Measurements from ENCODE around the gene RHCE. TPM values are rescaled to one million over a fixed set of nuclear protein-coding genes. Genes with fewer than 3 reads are reported as not detected.
"Not testable (repeated sequence)": the region's sequence is repeated elsewhere in the genome, so short reads cannot be mapped to it uniquely, and the experiment has no call there.

Gene RHCE
- total RNA-seq, 1 donor from 2014 or later = 0.08 TPM

GRCh38 chr1:25402947-25403803 lies 17.4 kb downstream of the RHCE start:
- not testable (repeated sequence) for H3K4me3 ChIP-seq (ENCODE audit: low read depth, low read length); H3K36me3 ChIP-seq (ENCODE audit: control insufficient read depth, insufficient read depth, low read length); DNase-seq (ENCODE audit: low read depth); H3K27me3 ChIP-seq (ENCODE audit: control insufficient read depth, insufficient read depth, low read length)
- TF ChIP-seq CTCF (IDR thresholded peaks at IDR 0.05; ENCODE audit: insufficient read depth, low read length, poor library complexity, severe bottlenecking) = peak; percentile 9

- not testable (repeated sequence) for DNase-seq (ENCODE audit: low read depth); H3K4me3 ChIP-seq (ENCODE audit: low read depth, low read length); H3K36me3 ChIP-seq (ENCODE audit: control insufficient read depth, insufficient read depth, low read length); H3K27me3 ChIP-seq (ENCODE audit: control insufficient read depth, insufficient read depth, low read length)
Measured at GRCh38 chr1:25398079-25398478, 22.5 kb downstream of the RHCE start.

- not testable (repeated sequence) for DNase-seq (ENCODE audit: low read depth); H3K27me3 ChIP-seq (ENCODE audit: control insufficient read depth, insufficient read depth, low read length); H3K4me3 ChIP-seq (ENCODE audit: low read depth, low read length); H3K36me3 ChIP-seq (ENCODE audit: control insufficient read depth, insufficient read depth, low read length)
Measured at GRCh38 chr1:25397549-25397948, 23.1 kb downstream of the RHCE start.

- Histone ChIP-seq H3K36me3 (ENCODE audit: control insufficient read depth, insufficient read depth, low read length) (no peaks in the 10 kb centered on the region), H3K27me3 (ENCODE audit: control insufficient read depth, insufficient read depth, low read length) (no peaks in the 10 kb centered on the region), H3K4me3 (ENCODE audit: low read depth, low read length) (no peak overlapping the region)
- TF ChIP-seq CTCF (IDR thresholded peaks at IDR 0.05; ENCODE audit: insufficient read depth, low read length, poor library complexity, severe bottlenecking) = no peak
- no peak for DNase-seq (ENCODE audit: low read depth)
Measured at GRCh38 chr1:25392841-25393240, 27.8 kb downstream of the RHCE start.

GRCh38 chr1:25389721-25390120 lies 30.9 kb downstream of the RHCE start:
- not testable (repeated sequence) for H3K36me3 ChIP-seq (ENCODE audit: control insufficient read depth, insufficient read depth, low read length); H3K4me3 ChIP-seq (ENCODE audit: low read depth, low read length); H3K27me3 ChIP-seq (ENCODE audit: control insufficient read depth, insufficient read depth, low read length); DNase-seq (ENCODE audit: low read depth)

GRCh38 chr1:25388691-25389090 lies 31.9 kb downstream of the RHCE start:
- not testable (repeated sequence) for H3K27me3 ChIP-seq (ENCODE audit: control insufficient read depth, insufficient read depth, low read length); DNase-seq (ENCODE audit: low read depth); H3K4me3 ChIP-seq (ENCODE audit: low read depth, low read length); H3K36me3 ChIP-seq (ENCODE audit: control insufficient read depth, insufficient read depth, low read length)

GRCh38 chr1:25387096-25387495 lies 33.5 kb downstream of the RHCE start:
- H3K27me3 ChIP-seq (ENCODE audit: control insufficient read depth, insufficient read depth, low read length); DNase-seq (ENCODE audit: low read depth); H3K4me3 ChIP-seq (ENCODE audit: low read depth, low read length); H3K36me3 ChIP-seq (ENCODE audit: control insufficient read depth, insufficient read depth, low read length): not testable (repeated sequence)

GRCh38 chr1:25383875-25384274 lies 36.8 kb downstream of the RHCE start:
- H3K4me3 ChIP-seq (ENCODE audit: low read depth, low read length); H3K27me3 ChIP-seq (ENCODE audit: control insufficient read depth, insufficient read depth, low read length); DNase-seq (ENCODE audit: low read depth): not testable (repeated sequence)

GRCh38 chr1:25383090-25383489 lies 37.5 kb downstream of the RHCE start:
- H3K4me3 ChIP-seq (ENCODE audit: low read depth, low read length); H3K27me3 ChIP-seq (ENCODE audit: control insufficient read depth, insufficient read depth, low read length); DNase-seq (ENCODE audit: low read depth); H3K36me3 ChIP-seq (ENCODE audit: control insufficient read depth, insufficient read depth, low read length): not testable (repeated sequence)

More at GRCh38 chr1:25383875-25384274, 36.8 kb downstream of the RHCE start:
- not testable (repeated sequence) for H3K36me3 ChIP-seq (ENCODE audit: control insufficient read depth, insufficient read depth, low read length)

GRCh38 chr1:25382543-25382942 lies 38.1 kb downstream of the RHCE start:
- H3K36me3 ChIP-seq (ENCODE audit: control insufficient read depth, insufficient read depth, low read length); H3K4me3 ChIP-seq (ENCODE audit: low read depth, low read length): not testable (repeated sequence)

GRCh38 chr1:25378367-25378766 lies 42.3 kb downstream of the RHCE start:
- H3K4me3 ChIP-seq (ENCODE audit: low read depth, low read length); DNase-seq (ENCODE audit: low read depth); H3K27me3 ChIP-seq (ENCODE audit: control insufficient read depth, insufficient read depth, low read length); H3K36me3 ChIP-seq (ENCODE audit: control insufficient read depth, insufficient read depth, low read length): not testable (repeated sequence)

More at GRCh38 chr1:25382543-25382942, 38.1 kb downstream of the RHCE start:
- not testable (repeated sequence) for H3K27me3 ChIP-seq (ENCODE audit: control insufficient read depth, insufficient read depth, low read length); DNase-seq (ENCODE audit: low read depth)

- H3K27me3 ChIP-seq (ENCODE audit: control insufficient read depth, insufficient read depth, low read length); DNase-seq (ENCODE audit: low read depth); H3K4me3 ChIP-seq (ENCODE audit: low read depth, low read length); H3K36me3 ChIP-seq (ENCODE audit: control insufficient read depth, insufficient read depth, low read length): not testable (repeated sequence)
Measured at GRCh38 chr1:25371757-25372156, 48.9 kb downstream of the RHCE start.

GRCh38 chr1:25369691-25370271 lies 50.8 kb downstream of the RHCE start:
- not testable (repeated sequence) for H3K4me3 ChIP-seq (ENCODE audit: low read depth, low read length); H3K27me3 ChIP-seq (ENCODE audit: control insufficient read depth, insufficient read depth, low read length); H3K36me3 ChIP-seq (ENCODE audit: control insufficient read depth, insufficient read depth, low read length); DNase-seq (ENCODE audit: low read depth)

Measured in kidney epithelial cell (primary cell).